T-helper 2 cell treated with Interferon-gamma antibody and Interleukin-4, amounts not matched to agents 100 ng/mL and 5 ng/mL, for 36 hours (primary cell): Measurements from ENCODE around the gene HOXC12. TPM values are rescaled to one million over a fixed set of nuclear protein-coding genes. Genes with fewer than 3 reads are reported as not detected.

Experiments used
- intact Hi-C: fragments of 100-400 bp; cut with micrococcal nuclease; formaldehyde crosslinking; loops from one replicate; pipeline ENCODE4 v1.15.1; 2023
- total RNA-seq: library from RNA; stranded (reverse); gene quantifications from 2 replicates; pipeline ENCODE4 v1.2.3, GENCODE V29; 2022

The HOXC12 gene
- total RNA-seq, 1 donor from 2014 or later: not detected

DNA sequence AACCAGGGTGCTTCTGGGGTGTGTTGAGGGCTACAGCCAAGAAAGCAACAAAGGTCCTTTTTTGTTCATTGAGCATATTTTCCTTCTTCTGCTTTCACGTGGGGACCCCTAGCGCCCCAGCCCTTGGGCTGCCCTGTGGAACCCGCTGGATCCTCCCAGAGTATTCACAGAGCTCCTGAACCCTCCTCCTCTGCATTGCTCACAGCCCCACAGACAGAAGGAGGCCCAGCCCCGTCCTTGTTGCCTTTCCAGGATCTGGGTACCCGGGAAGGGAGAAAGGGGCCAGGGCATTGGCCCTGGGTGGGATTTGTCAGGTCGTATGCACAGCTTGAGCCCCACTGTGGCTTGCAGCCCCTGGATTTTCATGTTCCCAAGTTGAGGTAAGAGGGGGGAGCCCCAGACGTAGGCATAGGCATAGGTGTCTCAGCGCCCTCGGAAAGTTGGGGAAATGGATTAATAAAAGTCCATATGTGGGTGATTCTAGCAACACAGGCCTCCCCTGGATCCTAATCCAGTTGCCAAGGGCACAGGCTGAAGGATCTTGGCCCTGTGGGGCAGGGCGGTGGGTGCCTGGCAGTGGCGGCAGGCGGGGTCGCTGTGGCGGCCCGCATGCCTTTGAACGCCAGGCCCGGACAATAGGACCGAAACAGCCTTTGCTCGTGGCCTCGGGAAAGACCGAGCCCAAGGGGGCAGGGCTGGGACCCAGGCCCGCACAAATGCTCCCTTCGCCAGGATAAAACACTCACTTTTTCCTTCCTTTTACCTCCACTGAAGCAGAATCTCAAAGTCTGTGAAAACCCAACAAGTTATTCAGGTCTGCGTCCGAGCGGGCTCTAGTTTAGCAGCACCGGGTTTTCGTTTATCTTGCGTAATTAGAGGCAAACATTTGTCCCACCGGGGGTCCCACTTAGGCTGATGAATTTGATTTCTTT, 27.2 kb downstream of the HOXC12 start:
- intact Hi-C loops: loop anchor here (5.0 kb wide), 1 partner anchor 50 kb away; the partner anchor contains the start of gene HOXC5

DNA sequence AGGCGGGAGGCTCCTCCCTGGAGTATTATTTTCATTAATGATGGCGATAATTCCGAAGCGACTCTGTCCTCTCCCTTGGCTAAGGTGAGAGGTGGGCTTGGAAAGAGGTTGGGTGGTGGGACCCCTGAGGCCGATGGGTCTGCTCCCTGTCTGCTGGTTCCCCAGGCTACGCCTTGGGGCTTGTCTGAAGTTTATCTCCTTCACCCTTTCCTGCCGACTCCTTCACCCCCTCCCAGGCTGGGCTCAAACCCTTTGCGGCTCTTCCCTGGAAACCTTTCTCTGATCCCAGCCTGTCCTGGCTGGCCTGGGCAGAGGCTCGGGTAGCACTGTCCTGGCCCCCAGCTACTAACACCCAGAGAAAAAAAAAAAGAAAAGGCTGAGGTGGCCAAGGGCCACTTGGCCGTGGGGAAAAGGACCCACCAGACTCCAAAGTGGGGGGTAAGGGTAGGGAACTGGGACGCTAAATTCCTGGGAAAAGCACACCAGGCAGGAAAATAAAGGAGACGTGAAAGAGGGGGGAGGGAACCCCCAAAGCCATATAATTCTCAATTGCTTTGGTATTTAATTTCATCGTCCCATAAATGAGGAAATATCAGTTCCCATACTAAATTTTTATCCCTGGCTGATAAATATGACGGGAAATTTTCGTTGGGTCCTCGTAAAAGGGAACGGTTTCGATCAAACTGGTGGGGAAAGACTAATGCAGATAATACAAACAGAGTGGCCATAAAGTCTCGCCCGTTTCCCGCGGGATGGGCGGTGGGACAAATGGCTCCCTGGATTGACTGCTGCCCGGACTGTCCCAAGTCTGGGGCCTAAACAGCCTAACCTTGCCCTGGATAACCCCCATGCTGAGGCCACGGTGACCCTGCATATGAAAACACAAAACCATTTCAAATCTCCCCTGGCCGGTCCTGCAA, 28.2 kb downstream of the HOXC12 start:
- intact Hi-C loops: loop anchor here (5.0 kb wide), 1 partner anchor 49 kb away; the partner anchor contains the start of gene HOXC5

DNA sequence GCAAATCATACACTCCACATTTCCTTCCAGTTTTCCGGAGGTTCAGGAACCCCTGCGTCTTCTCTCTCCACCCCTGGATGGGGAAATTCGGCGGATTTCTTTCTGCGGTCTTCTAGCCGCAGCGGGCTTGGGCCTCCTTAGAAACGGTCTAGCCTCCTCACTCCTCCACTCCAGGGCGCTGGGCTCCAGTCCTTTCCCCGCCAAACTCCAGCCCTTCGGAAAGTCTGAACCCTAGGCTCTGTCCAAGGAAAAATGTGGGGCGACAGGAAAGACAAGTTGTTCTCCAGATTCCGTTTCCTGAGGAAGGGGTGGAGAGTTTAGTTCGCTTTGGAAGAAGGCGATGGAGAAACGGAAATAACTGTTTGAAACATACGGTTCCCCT, 28.9 kb downstream of the HOXC12 start:
- intact Hi-C loops: loop anchor here (5.0 kb wide), 1 partner anchor 49 kb away; the partner anchor contains the start of gene HOXC5

DNA sequence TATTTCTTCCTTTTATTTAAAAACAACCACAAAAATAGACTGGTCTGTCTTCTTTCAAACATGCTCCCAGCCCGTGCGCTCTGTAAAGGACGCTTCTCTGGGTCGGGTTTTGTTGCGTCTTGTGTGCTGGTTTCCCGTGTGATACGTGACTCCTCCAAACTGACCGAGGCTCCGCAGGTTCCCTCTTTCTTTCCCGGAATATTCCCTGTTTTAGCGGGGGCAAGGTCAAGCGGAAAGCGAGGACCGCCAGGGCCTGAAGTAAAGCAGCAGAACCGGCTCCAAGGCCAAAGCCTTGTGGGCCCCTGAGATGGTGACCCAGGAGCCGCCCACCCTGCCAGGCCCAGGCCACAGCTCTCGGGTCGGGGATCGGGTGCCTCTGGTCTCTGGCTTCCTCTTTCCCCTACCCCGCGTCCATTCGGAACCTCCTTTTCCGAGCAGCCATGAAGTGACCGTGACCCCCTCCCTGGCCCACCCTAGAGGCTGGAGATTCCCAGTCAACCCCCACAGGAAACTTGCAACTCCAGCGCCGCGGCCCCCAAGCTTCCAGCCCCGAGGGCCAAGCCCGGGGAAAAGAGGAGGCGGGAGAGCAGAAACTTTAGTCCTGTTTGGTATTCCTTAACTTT, 29.4 kb downstream of the HOXC12 start:
- intact Hi-C loops: loop anchor here (2.0 to 5.0 kb wide), 2 partner anchors 19 to 48 kb away; partner anchors contain the start of gene HOXC5

DNA sequence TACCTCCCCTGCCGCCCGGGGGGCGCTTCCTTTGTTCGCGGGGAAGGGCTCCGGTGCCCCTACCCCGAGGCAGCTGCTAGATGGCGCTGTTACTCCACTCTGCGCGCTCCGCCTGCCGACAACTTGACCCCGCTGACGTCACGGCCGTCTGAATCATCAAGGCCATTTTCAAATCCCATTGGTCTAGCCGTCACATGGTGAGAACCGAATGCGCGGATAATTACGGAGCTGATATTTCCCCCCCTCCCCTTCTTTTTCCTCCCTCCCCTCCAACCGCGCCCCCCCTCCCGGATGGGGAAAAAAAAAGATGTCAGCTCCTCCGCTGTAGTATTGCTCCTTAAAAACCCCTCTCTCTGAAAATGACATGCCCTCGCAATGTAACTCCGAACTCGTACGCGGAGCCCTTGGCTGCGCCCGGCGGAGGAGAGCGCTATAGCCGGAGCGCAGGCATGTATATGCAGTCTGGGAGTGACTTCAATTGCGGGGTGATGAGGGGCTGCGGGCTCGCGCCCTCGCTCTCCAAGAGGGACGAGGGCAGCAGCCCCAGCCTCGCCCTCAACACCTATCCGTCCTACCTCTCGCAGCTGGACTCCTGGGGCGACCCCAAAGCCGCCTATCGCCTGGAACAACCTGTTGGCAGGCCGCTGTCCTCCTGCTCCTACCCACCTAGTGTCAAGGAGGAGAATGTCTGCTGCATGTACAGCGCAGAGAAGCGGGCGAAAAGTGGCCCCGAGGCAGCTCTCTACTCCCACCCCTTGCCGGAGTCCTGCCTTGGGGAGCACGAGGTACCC, 30.4 kb downstream of the HOXC12 start, which contains the start of gene HOXC10:
Gene HOXC10, plus strand, starts transcription at position 246 of the 791 bp plus-strand sequence. Its CDS starts 114 bp downstream, at position 360.
- intact Hi-C loops: loop anchor here (2.0 to 5.0 kb wide), 3 partner anchors 18 to 67 kb away; partner anchors contain the start of genes HOXC4 and HOXC5

DNA sequence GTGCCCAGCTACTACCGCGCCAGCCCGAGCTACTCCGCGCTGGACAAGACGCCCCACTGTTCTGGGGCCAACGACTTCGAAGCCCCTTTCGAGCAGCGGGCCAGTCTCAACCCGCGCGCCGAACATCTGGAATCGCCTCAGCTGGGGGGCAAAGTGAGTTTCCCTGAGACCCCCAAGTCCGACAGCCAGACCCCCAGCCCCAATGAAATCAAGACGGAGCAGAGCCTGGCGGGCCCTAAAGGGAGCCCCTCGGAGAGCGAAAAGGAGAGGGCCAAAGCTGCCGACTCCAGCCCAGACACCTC, 30.9 kb downstream of the HOXC12 start:
- intact Hi-C loops: loop anchor here (2.0 to 5.0 kb wide), 2 partner anchors 17 to 67 kb away; partner anchors contain the start of gene HOXC4

DNA sequence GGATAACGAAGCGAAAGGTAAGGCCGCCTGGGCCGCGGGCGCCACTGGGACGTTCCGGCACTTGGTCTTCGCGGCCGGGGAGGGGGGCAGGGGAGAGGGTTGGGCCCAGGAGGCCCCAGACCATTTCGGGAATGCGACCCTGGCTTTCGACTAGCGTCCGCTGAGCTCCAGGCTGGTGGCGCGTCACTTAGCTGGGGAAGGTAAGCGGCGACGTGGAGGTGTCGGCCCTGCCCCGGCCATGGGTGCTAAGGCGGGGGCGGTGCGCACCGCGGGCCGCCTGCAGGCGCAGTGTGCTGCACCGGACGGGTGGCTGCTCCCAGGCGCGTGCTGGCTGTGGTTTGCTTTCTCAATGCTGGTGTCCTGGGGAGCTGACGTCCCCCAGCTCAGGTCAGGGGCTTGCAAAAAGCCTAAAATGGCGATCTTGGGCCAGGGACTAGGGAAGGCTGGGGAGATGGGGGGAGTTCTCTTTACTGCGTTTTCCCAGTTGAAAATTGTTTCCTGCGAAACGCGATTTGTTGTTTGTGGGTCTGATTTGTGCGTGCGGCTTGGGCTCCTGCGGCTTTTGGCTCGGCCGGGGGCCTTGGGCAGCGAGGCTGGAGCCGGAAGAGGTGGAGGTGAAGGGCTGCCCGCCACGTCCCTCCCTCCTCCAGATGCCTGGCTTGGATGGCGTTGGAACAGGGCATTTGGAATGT, 31.4 kb downstream of the HOXC12 start:
- intact Hi-C loops: loop anchor here (2.0 to 5.0 kb wide), 2 partner anchors 17 to 66 kb away; partner anchors contain the start of gene HOXC4

DNA sequence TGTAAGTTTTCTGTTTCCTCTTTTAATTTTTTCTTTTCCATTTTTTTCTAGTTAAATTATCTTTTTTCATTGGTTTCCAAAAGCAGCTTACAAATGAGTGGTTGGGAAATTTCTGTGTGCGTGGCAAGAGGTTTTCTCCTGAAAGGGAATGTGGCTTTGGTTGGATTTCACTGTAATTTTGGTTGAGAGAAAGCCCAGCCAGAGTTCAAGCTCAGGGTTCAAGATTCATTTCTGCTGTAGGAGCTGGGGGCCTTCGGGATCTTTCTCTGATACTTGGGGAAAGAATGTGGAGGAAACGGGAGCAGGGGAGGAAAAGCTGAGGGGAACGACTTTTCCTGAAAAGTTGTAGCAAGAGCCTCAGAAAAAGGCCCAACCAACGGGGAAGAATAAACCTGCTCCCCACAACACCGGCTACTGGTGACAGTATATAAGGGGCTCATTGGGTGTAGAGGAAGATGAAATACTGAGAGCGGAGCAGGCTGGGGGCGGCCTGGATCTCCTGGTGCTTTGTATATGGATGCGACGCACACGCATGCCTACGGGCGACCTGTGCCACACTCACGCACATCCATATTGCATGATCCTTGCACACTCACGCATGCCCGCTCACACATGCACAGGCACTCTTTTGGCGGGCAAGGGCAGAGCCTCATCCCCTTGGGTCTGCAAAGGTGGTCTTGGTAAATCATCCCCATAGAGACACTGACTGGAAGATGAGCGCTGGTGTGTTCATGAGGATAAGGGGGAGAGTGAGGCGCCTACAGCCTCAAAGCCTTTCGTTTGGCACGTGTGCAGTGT, 32.2 kb downstream of the HOXC12 start:
- intact Hi-C loops: loop anchor here (5.0 kb wide), 1 partner anchor 65 kb away; the partner anchor contains the start of gene HOXC4

DNA sequence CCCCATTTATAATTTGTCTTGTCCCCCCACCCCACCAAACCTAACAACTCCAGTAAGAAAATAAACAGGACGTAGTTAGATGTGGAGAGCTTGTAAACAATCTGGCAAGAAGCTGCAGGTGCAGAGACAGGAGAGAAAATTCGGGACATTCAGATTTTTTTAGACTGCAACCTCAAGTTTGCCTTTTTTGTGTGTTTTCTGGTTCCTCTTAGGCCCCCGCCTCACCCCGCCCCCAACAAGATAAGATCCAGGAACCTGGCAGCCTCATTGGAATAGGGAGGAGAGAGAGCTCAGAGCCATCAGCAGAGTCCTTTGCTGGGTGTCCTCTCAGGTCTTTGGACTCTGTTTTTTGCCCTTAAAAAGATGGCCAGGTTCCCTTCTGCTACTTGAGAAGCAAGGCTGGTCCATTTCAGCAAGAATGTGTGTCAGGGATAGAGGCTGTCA, 33.1 kb downstream of the HOXC12 start:
- intact Hi-C loops: loop anchor here (5.0 kb wide), 1 partner anchor 64 kb away; the partner anchor contains the start of gene HOXC4

DNA sequence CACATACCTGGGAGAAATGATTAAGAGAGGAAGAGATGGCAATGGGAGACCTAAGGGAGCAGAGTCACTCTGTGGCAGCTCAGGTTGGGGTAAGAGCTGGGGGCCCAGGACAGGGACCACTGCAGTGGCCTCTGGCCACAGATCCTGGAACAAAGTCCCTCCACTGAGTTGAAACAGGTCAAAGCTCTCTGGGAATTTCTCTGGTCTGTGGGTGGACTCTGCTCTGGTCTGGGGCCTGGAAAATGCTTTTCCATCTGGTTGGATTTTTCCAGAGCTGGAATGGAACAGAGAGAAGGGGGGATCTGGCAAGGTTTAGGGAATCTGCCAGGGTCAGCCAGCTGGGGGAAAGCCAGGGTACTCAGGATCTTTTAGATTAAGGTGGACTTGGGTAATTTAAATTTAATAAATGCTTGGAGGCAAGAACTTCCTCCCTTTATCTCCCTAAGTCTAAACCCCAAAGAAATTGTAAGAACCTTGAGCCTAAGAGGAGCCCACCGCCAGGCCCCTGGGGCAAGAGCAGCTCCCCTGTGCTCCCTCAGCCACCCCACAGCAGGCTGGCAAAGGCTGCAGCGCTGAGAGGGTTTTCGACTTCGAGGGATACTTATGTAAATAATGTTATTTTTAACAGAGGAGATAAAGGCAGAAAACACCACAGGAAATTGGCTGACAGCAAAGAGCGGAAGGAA, 34.0 kb downstream of the HOXC12 start:
- intact Hi-C loops: loop anchor here (5.0 kb wide), 1 partner anchor 64 kb away; the partner anchor contains the start of gene HOXC4

DNA sequence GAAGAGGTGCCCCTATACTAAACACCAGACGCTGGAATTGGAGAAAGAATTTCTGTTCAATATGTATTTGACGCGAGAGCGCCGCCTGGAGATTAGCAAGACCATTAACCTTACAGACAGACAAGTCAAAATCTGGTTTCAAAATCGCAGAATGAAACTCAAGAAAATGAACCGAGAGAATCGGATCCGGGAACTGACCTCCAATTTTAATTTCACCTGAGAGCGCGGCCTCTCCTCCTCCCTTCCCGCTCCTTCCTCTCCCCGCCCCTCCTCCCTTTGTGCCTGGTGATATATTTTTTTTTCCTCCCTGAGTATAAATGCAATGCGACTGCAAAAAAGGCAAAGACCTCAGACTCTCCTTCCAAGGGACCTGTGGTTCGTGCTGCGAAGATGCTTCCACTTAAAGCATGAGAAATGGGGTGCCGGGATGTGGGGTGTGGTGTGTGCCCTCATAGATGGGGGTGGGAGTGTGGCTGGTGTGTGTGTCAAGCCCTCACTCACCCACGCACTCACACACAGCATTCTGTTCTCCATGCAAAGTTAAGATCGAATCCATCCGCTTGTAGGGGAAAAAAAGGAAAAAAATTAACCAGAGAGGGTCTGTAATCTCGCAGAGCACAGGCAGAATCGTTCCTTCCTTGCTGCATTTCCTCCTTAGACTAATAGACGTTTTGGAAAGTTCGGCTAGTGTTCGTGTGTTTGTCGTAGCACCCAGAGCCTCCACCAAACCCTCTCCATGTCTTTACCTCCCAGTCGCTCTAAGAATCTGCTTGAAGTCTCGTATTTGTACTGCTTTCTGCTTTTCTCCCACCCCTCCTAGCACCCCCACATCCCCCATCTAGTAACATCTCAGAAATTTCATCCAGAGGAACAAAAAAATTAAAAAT, 34.8 kb downstream of the HOXC12 start:
- intact Hi-C loops: loop anchor here (5.0 kb wide), 1 partner anchor 63 kb away; the partner anchor contains the start of gene HOXC4

DNA sequence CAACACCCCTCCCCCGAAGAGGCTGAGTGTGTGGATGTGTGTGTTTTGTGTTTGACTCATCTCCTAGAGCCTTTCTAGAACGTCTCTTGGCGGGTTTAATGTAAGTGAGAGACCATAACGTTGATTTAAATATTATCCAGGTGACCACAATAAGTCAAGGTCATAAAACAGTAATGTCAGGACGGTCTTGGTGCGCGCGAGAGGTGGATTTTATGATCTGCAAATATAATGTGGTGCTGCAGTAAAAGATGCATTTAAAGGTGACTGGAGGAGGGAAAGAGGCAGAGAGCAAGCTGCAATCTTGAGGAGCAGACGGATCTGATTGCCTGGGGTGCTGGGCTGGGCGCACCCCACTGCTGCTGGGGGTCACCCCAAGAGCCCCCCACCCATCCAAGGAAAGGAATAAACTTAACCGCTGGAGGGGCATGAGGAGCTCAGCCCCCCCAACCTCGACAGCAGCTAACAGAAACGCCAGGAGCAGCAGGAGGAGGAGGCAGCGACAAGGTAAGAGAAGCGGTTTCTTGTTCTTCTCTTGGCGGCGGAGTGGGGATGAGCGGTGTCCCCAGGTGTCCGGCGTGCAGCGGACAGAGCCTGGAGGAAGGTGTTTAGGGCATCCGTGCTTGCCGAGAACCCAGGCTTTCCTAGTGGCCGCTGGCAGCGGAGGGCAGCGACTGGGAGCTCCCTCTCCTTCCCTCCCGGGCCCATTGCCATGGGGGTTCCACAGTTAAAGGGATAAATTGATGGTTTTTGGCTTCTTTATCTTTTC, 35.8 kb downstream of the HOXC12 start:
- intact Hi-C loops: no loop called here

DNA sequence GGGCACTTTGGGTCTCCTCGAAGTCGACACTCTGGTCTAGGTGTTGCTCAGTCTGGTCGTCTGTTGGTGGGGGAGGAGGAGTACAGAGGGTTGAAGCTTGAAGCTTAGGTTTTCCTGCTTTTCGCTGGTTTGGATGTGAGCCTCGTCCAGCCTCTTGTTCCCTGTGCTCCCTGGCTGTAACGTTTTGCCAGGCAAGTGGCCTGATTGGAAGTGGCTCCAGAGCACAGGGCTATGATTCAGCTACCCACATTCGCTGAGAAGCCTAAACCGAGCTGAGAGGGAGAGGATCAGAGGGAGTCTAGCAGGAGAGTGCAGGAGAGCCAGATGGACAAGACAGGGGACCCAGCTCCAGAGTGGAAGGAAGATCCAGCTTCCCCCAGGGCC, 36.4 kb downstream of the HOXC12 start:
- intact Hi-C loops: no loop called here

DNA sequence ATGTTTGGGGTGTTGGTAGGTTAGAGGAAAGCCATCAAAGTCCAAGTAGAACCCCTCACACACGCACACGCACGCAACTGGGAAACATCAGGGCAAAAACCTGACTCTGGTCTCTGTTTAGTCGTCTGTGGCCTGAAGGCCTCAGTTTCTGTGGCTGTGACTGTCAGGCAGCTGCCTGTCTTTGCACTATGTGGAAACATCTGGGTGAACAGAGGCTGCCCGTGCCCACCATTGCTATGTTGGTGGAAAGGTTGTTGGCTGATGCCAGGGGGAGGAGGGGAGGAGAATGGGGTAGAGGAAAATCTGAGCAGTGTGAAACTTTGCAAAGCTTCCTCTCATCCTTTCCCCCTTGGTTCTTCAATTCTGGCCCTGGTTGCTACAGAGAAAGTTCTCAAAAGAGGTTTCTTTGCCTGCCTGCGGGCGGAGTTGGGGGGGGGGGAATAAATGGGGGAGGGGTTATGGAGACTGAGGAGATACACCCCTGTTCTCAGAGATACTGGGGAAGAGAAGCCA, 37.7 kb downstream of the HOXC12 start:
- intact Hi-C loops: no loop called here

DNA sequence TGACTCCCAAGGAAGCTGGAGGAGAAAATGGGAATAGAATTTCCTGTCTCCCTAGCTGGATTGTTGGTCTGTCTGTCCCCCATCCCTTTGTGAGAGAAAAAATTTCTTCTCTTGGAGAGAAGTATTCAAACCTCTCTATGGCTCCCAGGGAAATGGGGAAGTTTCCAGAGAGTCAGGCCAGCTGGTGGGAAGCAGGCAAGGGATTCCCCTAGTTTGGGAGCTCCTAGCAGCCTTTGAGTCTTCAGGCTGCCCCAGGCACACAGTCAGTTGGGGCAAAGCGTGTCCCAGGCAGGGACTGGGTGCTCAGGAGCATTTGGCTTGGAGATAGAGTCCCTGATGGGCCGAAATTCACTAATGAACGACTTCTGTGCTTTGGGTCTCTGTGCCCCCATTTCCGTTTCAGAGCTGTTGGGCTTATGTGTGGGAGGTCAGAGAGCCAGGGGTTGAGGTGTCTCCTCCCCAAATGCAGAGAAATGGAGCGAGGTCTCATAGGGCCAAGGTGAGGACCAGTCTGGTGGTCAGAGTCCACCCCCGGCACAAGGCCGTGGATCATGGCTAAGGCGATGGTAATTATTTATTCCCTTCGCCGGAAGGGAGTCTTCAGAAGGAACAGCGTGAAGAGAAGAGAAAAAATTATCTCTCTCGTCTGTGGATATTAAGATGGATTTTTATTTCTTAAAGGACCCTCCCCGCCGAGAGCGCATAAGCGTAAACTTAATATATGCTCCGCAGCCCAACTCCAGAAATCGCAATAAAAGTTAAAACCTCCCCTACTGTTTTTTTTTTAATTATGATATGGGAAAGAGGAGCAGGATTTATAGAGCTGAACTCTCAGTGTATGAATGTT, 38.7 kb downstream of the HOXC12 start:
- intact Hi-C loops: no loop called here
